C4-2B (cell line): ENCODE measurements around the gene RAVER2.

ENCODE experiments used
- ZFX ChIP-seq: fragments of 450-650 bp; IDR thresholded peaks from 2 replicates; pipeline ENCODE4 v1.6.1; 2017
- TF ChIP-seq, protein P1 (sequence below): fragments of 450-650 bp; conservative IDR thresholded peaks from 2 replicates; pipeline ENCODE4 v1.5.1; 2017; ENCODE audit warnings: mild to moderate bottlenecking

DNA sequence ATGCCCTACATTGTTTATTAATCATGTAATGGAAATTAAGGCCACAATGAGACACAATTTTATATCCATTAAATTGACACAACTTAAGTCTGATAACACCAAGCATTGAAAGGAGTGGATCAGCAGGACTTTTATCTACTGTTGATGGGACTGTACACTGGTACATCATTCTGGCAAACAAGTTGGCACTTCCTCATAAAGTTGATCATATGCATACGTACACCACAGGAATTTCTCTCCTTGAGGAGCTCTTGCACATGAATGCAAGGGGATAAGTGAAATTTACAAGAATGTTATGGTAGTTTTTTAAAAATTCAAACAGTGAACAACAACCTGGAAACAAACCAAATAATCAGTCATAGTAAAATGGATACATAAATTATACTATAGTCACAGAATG lies 20.1 kb downstream of the RAVER2 start:
- TF ChIP-seq, protein P1, sequence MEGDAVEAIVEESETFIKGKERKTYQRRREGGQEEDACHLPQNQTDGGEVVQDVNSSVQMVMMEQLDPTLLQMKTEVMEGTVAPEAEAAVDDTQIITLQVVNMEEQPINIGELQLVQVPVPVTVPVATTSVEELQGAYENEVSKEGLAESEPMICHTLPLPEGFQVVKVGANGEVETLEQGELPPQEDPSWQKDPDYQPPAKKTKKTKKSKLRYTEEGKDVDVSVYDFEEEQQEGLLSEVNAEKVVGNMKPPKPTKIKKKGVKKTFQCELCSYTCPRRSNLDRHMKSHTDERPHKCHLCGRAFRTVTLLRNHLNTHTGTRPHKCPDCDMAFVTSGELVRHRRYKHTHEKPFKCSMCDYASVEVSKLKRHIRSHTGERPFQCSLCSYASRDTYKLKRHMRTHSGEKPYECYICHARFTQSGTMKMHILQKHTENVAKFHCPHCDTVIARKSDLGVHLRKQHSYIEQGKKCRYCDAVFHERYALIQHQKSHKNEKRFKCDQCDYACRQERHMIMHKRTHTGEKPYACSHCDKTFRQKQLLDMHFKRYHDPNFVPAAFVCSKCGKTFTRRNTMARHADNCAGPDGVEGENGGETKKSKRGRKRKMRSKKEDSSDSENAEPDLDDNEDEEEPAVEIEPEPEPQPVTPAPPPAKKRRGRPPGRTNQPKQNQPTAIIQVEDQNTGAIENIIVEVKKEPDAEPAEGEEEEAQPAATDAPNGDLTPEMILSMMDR, result no peak
- no peak for TF ChIP-seq ZFX
